HG02588 (cell line): ENCODE measurements around the gene PIGW.
A peak's percentile ranks its signal among the peaks of the same experiment; 100 is the strongest.

Experiments used
- ATAC-seq: cut with Tn5 transposase; IDR thresholded peaks from one replicate; pipeline ENCODE4 v1.9.1; 2021; ENCODE audit warnings: mild to moderate bottlenecking, moderate library complexity; ENCODE audit not compliant: unreplicated experiment

PIGW gene, protein sequence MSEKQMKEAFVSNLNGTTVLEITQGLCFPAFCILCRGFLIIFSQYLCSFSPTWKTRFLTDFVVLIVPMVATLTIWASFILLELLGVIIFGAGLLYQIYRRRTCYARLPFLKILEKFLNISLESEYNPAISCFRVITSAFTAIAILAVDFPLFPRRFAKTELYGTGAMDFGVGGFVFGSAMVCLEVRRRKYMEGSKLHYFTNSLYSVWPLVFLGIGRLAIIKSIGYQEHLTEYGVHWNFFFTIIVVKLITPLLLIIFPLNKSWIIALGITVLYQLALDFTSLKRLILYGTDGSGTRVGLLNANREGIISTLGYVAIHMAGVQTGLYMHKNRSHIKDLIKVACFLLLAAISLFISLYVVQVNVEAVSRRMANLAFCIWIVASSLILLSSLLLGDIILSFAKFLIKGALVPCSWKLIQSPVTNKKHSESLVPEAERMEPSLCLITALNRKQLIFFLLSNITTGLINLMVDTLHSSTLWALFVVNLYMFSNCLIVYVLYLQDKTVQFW

GRCh38 chr17:36534840-36535668 lies at the start of gene PIGW, which contains the start of gene MYO19:
Gene PIGW, plus strand, starts transcription at chr17:36534987. Its CDS starts 2,115 bp downstream, at chr17:36537102.
Gene MYO19, minus strand, starts transcription at chr17:36534868. Its CDS starts 2,330 bp downstream, at chr17:36532538.
- peak; percentile 68 for ATAC-seq

DNA sequence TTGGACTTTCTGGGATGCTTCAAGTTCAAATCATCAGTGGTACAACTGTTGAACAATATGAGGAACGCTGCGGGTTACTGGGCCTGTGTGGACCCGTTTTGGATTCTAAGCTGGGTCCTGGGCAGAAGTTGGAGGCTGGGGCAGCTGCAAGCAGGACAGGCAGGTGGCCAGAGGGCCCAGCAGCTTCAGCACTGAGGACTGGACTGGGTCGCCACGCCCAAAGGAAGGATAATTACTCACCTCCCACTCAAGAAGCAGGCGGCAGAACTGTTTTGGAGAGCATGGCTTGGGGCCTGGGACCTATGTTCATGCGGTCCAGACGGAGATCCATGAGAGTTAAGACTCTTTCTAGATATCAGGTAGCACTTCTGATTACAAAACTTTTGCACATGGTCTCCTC lies 49.8 kb upstream of the PIGW start:
- no peak for ATAC-seq

- no peak for ATAC-seq
Observed at GRCh38 chr17:36485805-36486203, 49.0 kb upstream of the PIGW start.

GRCh38 chr17:36486204-36487194 lies 48.3 kb upstream of the PIGW start, which contains the start of gene ZNHIT3:
Gene ZNHIT3, plus strand, starts transcription at chr17:36486681. Its CDS starts 19 bp downstream, at chr17:36486700.
- peak; percentile 92 for ATAC-seq

DNA sequence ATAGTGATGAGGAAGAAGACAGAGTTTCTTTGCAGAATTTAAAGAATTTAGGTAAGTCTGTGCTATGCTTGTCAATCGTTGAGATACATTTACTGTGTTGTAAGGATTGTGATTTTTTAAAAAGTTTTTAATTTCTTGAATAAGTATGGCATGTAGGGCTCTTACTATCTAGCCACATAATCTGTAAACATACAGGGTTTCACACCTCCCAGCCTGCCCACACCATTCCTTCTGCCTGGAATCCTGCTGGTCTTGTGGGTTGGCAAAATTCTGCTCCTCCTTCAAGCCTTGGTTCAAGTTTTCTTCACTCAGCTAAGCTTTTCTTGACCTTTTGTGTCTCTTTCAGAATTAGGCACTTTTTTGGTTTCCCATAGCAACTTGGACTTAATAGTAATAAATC lies 40.8 kb upstream of the PIGW start:
- ATAC-seq: no peak

GRCh38 chr17:36494674-36495073 lies 40.1 kb upstream of the PIGW start:
- ATAC-seq: no peak

- ATAC-seq: no peak
Observed at GRCh38 chr17:36495076-36495578, 39.7 kb upstream of the PIGW start.

GRCh38 chr17:36496018-36496789 lies 38.6 kb upstream of the PIGW start:
- ATAC-seq: no peak

GRCh38 chr17:36498155-36498554 lies 36.6 kb upstream of the PIGW start:
- ATAC-seq: no peak

DNA sequence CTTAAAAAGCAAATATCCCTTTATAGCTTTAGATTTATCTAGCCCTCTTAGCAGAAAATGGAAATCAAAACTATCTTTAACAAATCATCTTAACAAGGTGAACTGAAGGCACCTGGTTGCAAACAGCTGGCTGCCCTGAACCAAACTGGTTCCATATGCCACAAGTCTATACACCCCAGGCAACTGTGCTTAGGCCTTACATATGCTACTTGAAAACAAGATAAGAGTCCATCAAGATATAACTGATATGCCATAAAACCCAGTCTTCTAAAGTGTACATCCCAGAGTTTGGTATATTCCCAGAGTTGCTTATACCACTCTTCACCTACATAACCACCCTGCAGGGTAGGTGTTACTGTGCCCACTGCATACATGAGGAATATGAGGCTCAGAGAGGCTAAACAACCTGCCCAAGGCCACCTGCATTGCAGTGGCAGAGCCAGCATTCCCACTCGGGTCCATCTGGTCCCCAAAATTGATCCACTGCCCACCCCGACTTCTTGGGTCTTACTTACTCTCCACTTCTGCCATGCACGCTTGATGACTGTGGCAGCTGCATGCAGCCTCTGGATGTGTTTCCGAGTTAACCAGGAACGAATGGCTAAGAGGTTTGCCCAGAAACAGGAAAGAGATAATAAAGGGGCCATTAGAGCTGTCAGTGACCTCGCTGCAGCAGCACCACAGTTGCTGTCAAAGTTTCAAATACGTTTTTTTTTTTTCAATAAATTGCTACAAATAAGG lies 36.1 kb upstream of the PIGW start:
- no peak for ATAC-seq

DNA sequence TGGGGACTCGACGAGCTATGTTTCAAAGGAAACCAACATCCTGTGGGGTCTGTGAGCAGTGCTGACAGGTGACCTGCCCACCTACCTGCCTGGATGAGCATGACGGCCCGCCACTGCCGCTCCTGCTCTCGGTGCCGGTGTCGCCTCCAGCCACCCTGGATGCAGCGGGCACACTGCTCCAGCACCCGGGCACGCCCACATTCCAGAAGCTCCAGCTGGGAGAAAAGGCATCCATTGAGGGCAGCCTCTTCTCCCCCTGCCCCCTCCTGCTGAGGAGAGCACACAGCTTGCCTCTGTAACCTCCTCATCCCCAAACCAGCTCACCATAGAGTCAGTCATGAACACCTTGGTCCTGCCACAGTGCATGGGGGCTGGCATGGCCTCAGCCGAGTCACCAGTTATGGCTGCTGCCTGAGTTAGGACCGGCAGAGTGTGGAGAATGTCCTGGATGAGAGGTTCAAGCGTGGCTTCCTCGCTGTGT lies 34.0 kb upstream of the PIGW start:
- no peak for ATAC-seq

GRCh38 chr17:36501351-36501750 lies 33.4 kb upstream of the PIGW start:
- ATAC-seq: no peak

- no peak for ATAC-seq
Observed at GRCh38 chr17:36501963-36502362, 32.8 kb upstream of the PIGW start.

GRCh38 chr17:36503456-36504155 lies 31.2 kb upstream of the PIGW start:
- no peak for ATAC-seq

DNA sequence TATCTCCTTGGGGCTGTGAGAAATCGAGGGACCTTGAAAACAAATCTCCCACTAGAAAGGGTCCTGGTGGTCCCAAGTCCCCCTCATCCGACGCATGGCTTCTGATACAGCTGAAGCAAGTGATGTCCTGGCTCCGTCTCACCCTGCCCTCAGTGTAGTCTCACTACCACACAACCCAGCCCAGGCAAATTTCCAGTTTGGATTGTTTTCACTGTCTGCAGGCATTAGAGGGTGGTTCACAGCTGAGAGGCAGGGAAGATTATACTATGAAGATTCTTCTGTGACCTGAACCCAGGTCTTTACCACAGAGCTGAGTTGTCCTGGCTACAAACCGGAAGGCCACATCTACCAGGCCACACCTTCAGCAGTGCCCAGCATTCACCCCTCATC lies 30.6 kb upstream of the PIGW start:
- ATAC-seq: no peak

DNA sequence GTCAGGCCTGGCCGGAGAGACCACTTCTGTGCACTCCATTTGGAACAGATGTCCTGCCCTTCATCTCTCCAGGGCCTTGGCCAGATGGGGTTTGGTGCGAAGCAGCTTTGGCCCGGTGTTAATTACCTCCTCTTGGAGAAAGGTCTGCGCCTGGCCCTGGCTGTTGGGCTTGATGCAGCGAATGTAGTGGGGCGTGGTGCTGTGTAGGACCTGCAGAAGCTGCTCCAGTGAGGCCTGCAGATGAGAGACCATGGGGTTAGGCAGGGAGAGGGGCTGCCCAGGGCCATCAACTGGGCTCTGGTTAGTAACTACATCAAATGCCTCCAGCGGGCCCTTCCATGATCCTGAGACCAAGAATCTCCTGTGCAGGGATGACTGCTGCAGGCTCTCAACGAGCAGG lies 29.6 kb upstream of the PIGW start:
- no peak for ATAC-seq

GRCh38 chr17:36506249-36506826 lies 28.4 kb upstream of the PIGW start:
- ATAC-seq: no peak

DNA sequence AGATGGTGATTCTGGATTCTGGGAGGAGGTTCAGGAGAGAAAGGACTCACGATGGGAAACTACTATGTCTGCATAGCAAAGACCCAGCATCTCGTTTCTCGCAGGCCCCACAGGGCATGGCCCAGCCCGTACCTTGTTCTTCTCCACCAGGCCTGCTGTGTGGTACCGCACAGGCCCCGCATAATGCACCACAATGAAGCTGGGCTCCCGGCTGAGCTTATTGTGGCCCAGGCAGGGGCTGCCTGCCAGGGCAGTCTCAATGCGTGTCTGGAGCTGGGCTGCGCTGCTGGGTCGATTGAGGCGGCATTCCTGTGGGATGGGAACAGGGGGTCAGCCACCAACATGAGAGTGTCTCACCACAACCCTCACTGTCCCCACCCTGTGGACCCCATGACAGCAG lies 28.0 kb upstream of the PIGW start:
- no peak for ATAC-seq
